Lung (tissue), 12 donors: ENCODE results near the gene ZNF79. TPM values are rescaled to one million over a fixed set of nuclear protein-coding genes. Genes with fewer than 3 reads are reported as not detected.

ENCODE experiments used
- ATAC-seq: fragments of 200-7000 bp; cut with Tn5 transposase; one replicate; pipeline ENCODE4 v1.9.1; 2020; ENCODE audit warnings: moderate number of reproducible peaks; ENCODE audit not compliant: insufficient read depth, low FRiP score
- DNase-seq, 3 donors: peaks; one replicate each; pipeline ENCODE4 v3.0.0-alpha.2; 2013 to 2017
- H3K27ac ChIP-seq, 2 donors: one replicate each; pipeline ENCODE4 v1.5.1; 2013; ENCODE audit warnings: mild to moderate bottlenecking in 2 of 2, moderate library complexity in 2 of 2, control low read depth in 1 of 2, inconsistent platforms in 1 of 2, low read depth in 1 of 2, low read length in 1 of 2
- H3K27me3 ChIP-seq, 3 donors: one replicate each; pipeline ENCODE4 v1.5.1; 2013; ENCODE audit warnings: low read length in 2 of 3; ENCODE audit not compliant: control insufficient read depth in 3 of 3, insufficient read depth in 3 of 3
- H3K36me3 ChIP-seq, 4 donors: one replicate each; pipeline ENCODE4 v1.5.1; 2013; ENCODE audit warnings: low read length in 4 of 4, mild to moderate bottlenecking in 1 of 4, moderate library complexity in 1 of 4; ENCODE audit not compliant: control insufficient read depth in 4 of 4, insufficient read depth in 4 of 4
- H3K4me1 ChIP-seq, 5 donors: one replicate each; pipeline ENCODE4 v1.5.1; 2013; ENCODE audit warnings: low read length in 5 of 5, mild to moderate bottlenecking in 2 of 5, moderate library complexity in 1 of 5; ENCODE audit not compliant: control insufficient read depth in 5 of 5, insufficient read depth in 5 of 5
- H3K4me3 ChIP-seq: one replicate; pipeline ENCODE4 v1.5.1; 2013; ENCODE audit warnings: mild to moderate bottlenecking, control low read depth, moderate library complexity
- H3K9ac ChIP-seq, 2 donors: one replicate each; pipeline ENCODE4 v1.5.1; 2013; ENCODE audit warnings: low read length in 2 of 2, control low read depth in 1 of 2; ENCODE audit not compliant: insufficient read depth in 1 of 2
- H3K9me3 ChIP-seq, 4 donors: one replicate each; pipeline ENCODE4 v1.5.1; 2013; ENCODE audit warnings: low read length in 3 of 4, mild to moderate bottlenecking in 1 of 4, moderate library complexity in 1 of 4; ENCODE audit not compliant: control insufficient read depth in 4 of 4, insufficient read depth in 3 of 4
- WGBS, 2 donors: extraction: QIAGEN DNeasy Blood & Tissue Kit; methylation state at CpG; one replicate each; pipeline ENCODE4 v1.1.7; 2013; 5-methylcytosine and 5-hydroxymethylcytosine counted together
- polyA plus RNA-seq, 2 donors: library from polyadenylated mRNA; stranded (reverse); fragments of 200-250 nt; gene quantifications; one replicate each; pipeline ENCODE4 v1.2.1, GENCODE V29; 2013
- total RNA-seq, 2 donors: library from RNA; depleted of rRNA in 1 of 2; stranded (reverse); fragments of >200 nt in 1 of 2; gene quantifications; one replicate each; pipeline ENCODE4 v1.2.1, GENCODE V29; 2014 to 2021
- TF ChIP-seq, protein P1 (sequence below): IDR thresholded peaks from 2 replicates; pipeline ENCODE4 v1.5.1; 2012; ENCODE audit warnings: mild to moderate bottlenecking; ENCODE audit errors: control extremely low read depth, extremely low read depth
- donor health status: control.
- donor health status: control.
- donor health status: Bipolar disorder and iron deficiency.
- donor health status: healthy.
- donor health status: DM: yes; HTN: yes; CAD: no.

Gene ZNF79
- total and polyA plus RNA-seq, 4 donors = 3.1 to 9.3 (median 5.9) TPM

DNA sequence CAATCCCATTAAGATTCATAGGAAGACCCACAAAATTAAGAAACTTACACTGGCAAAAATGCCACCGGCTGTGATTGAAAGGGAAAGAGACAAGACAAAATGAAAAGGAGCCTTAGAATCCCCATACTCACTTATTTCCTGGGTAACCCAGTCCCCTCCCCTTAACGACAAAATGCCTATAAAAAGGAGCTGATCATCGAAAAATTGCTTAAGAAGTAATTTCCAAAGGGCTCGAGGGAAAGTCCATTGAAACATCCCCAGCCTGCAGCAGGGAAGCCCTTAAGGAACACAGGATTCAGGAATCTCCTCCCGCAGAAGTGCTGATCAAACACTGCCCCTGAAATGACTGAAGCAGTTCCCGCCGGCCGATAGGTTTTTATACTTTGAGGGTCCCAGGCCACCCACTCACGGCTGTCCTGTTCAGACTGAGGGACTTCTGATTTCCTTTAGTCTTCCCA lies 677 bp upstream of the ZNF79 start:
- Histone ChIP-seq H3K9me3 (no peaks in the 10 kb centered on the region), H3K9ac (peak overlapping the region; percentile 77 to 90), H3K36me3 (peaks cover 0 to 2% (median under 1%) of the 10 kb centered on the region in 4 donors), H3K27ac (peak overlapping the region; percentile 86 to 91), H3K27me3 (no peaks in the 10 kb centered on the region), H3K4me1 (peaks cover 0 to 19% (median 10%) of the 10 kb centered on the region in 5 donors), H3K4me3 (peak overlapping the region; percentile 44)
- no peak for DNase-seq
- whole genome bisulfite sequencing, 2 donors = 1 to 2% methylated on average over 9 of the region's 9 CpGs
- ATAC-seq = no peak
- TF ChIP-seq, protein P1, sequence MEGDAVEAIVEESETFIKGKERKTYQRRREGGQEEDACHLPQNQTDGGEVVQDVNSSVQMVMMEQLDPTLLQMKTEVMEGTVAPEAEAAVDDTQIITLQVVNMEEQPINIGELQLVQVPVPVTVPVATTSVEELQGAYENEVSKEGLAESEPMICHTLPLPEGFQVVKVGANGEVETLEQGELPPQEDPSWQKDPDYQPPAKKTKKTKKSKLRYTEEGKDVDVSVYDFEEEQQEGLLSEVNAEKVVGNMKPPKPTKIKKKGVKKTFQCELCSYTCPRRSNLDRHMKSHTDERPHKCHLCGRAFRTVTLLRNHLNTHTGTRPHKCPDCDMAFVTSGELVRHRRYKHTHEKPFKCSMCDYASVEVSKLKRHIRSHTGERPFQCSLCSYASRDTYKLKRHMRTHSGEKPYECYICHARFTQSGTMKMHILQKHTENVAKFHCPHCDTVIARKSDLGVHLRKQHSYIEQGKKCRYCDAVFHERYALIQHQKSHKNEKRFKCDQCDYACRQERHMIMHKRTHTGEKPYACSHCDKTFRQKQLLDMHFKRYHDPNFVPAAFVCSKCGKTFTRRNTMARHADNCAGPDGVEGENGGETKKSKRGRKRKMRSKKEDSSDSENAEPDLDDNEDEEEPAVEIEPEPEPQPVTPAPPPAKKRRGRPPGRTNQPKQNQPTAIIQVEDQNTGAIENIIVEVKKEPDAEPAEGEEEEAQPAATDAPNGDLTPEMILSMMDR = no peak

DNA sequence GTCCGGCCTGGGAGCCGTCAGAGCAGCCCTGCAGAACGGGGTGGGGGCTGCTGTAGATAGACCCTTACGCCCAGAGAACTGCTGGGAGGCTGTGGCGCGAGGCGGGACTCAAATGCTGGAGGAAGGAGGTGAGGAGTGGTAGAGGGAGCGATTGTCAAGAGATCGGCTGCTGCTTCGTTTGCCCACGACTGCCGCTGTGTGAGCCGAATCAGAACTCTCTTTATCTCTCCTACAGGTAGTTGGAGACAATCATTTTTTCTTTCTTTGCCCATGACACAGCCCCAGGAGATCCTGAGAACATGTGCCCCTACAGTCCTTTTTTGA lies 456 bp downstream of the ZNF79 start:
- peak overlapping the region; percentile 67 to 86 for H3K27ac ChIP-seq
- peak overlapping the region; percentile 55 to 69 for H3K9ac ChIP-seq
- peaks cover 0 to 19% (median 10%) of the 10 kb centered on the region in 5 donors for H3K4me1 ChIP-seq
- H3K9me3 ChIP-seq = no peaks in the 10 kb centered on the region
- H3K27me3 ChIP-seq = no peaks in the 10 kb centered on the region
- WGBS, 2 donors = 0% methylated on average over 13 of the region's 13 CpGs
- ATAC-seq (no peak), DNase-seq (no peak)
- TF ChIP-seq, protein P1 = no peak
- H3K36me3 ChIP-seq = peaks cover 0 to 6% (median 4%) of the 10 kb centered on the region in 4 donors
- H3K4me3 ChIP-seq = peak overlapping the region; percentile 66

DNA sequence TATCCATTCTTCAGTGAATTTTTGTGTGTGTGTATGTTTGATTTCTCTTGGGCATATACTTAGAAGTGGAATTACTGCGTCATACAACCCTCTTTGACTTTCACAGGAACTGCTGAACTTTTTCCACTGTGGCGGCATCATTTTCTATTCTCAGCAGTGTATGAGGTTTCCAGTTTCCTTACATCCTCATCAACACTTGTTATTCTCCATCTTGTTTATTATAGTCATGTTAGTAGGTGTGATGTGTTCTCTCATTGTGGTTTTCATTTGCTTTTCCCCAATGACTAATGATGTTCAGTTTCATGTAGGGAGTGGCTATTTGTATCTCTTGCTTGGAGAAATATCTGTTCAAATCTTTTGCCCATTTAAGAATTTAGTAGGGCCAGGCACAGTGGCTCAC lies 2.6 kb downstream of the ZNF79 start:
- H3K9me3 ChIP-seq = no peaks in the 10 kb centered on the region
- peaks cover 3 to 12% (median 8%) of the 10 kb centered on the region in 4 donors for H3K36me3 ChIP-seq
- no peak overlapping the region for H3K27ac ChIP-seq
- H3K4me3 ChIP-seq = no peak overlapping the region
- TF ChIP-seq, protein P1 = no peak
- H3K4me1 ChIP-seq = peaks cover 0 to 19% (median 10%) of the 10 kb centered on the region in 5 donors
- 86 to 94% methylated on average over 2 of the region's 2 CpGs for WGBS, 2 donors
- no peak for ATAC-seq
- no peaks in the 10 kb centered on the region for H3K27me3 ChIP-seq
- DNase-seq = no peak
- H3K9ac ChIP-seq = no peak overlapping the region

DNA sequence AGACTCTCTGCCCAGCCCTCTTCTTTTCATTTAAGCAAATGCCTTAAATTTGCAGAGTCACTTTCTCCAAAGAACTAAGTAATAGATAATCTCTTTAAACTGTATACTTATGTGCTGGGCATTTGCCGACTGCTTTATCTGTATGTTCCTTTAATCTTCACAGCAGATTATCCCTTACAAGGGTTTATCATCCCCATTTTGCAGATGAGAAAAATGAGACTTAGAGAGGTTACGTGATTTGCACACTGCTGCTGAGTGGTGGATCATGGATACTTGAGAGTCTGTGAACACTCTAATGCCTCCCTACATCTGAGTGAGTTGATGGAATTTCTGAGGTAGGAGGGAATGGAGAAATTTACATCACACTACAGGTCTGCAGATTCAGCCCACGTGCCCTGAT lies 4.2 kb downstream of the ZNF79 start:
- Histone ChIP-seq H3K36me3 (peaks cover 6 to 16% (median 11%) of the 10 kb centered on the region in 4 donors), H3K4me1 (peaks cover 0 to 7% (median 3%) of the 10 kb centered on the region in 5 donors), H3K9ac (no peak overlapping the region), H3K4me3 (no peak overlapping the region), H3K27ac (no peak overlapping the region), H3K9me3 (no peaks in the 10 kb centered on the region), H3K27me3 (no peaks in the 10 kb centered on the region)
- WGBS, 2 donors = 93 to 96% methylated on average over 3 of the region's 3 CpGs
- ATAC-seq = no peak
- DNase-seq = no peak
- TF ChIP-seq, protein P1 = no peak
